GM23338 (cell line): Measurements from ENCODE around the gene CCNQ.

Source experiments
- CREB1 ChIP-seq: fragments of 250-450 bp; sonication (Bioruptor Pico); IDR thresholded peaks from 2 replicates; pipeline ENCODE4 v1.5.0; 2020; ENCODE audit warnings: low read depth, mild to moderate bottlenecking, moderate library complexity
- CTCF ChIP-seq, 2 experiments: fragments of 200-600 bp in 1 of 2; sonication (generic) in 1 of 2; conservative IDR thresholded peaks; 2 replicates each; pipeline versions ENCODE4 v1.5.1 to v1.6.1; 2016 to 2017; ENCODE audit warnings: antibody characterized with exemption in 2 of 2, low read depth in 2 of 2, mild to moderate bottlenecking in 2 of 2, moderate library complexity in 1 of 2
- EZH2 ChIP-seq: fragments of 200-600 bp; sonication (generic); IDR thresholded peaks from one replicate; pipeline ENCODE4 v1.8.0; 2017; ENCODE audit warnings: antibody characterized with exemption, mild to moderate bottlenecking, low read depth; ENCODE audit not compliant: unreplicated experiment
- EZH2phosphoT487 ChIP-seq: fragments of 200-600 bp; sonication (generic); IDR thresholded peaks from one replicate; pipeline ENCODE4 v1.8.1; 2018; ENCODE audit warnings: antibody characterized with exemption; ENCODE audit not compliant: unreplicated experiment
- JUNB ChIP-seq: IDR thresholded peaks from one replicate; pipeline ENCODE4 v1.6.1; 2016; ENCODE audit warnings: antibody characterized with exemption; ENCODE audit not compliant: unreplicated experiment
- POLR2AphosphoS5 ChIP-seq: IDR thresholded peaks from 2 replicates; pipeline ENCODE4 v1.6.1; 2016; ENCODE audit warnings: antibody characterized with exemption, low read depth
- REST ChIP-seq: IDR thresholded peaks from one replicate; pipeline ENCODE4 v1.6.1; 2018; ENCODE audit warnings: antibody characterized with exemption; ENCODE audit not compliant: unreplicated experiment
- STAT1 ChIP-seq: IDR thresholded peaks from one replicate; pipeline ENCODE4 v1.6.1; 2016; ENCODE audit warnings: antibody characterized with exemption; ENCODE audit not compliant: unreplicated experiment
- ZNF331 ChIP-seq: fragments of 250-450 bp; sonication (Bioruptor Pico); IDR thresholded peaks from 2 replicates; pipeline ENCODE4 v1.5.0; 2020; ENCODE audit warnings: low read depth, mild to moderate bottlenecking, moderate library complexity

- TF ChIP-seq CTCF (conservative IDR thresholded peaks at IDR 0.05; ENCODE audit: low read depth in 2 of 2) (no peak), EZH2phosphoT487 (no peak), POLR2AphosphoS5 (no peak), EZH2 (no peak), JUNB (no peak), STAT1 (no peak), REST (no peak), ZNF331 (CRISPR knock-in tag) (no peak), CREB1 (no peak)
These were observed 6.7 kb downstream of the CCNQ start for GRCh38 chrX:153592091-153592833.
